Psoas muscle (tissue), 8 donors: ENCODE measurements around the gene EIPR1. TPM values are rescaled to one million over a fixed set of nuclear protein-coding genes. Genes with fewer than 3 reads are reported as not detected.

Experiments used
- ATAC-seq, 4 donors: fragments of 200-7000 bp; cut with Tn5 transposase; one replicate each; pipeline ENCODE4 v1.9.1; 2020; ENCODE audit warnings: moderate library complexity in 3 of 4, mild to moderate bottlenecking in 2 of 4
- DNase-seq, 2 donors: peaks; one replicate each; pipeline ENCODE4 v3.0.0-alpha.2; 2020
- H3K27ac ChIP-seq: fragments of 200-600 bp; one replicate; pipeline ENCODE4 v1.8.0; 2022
- H3K27me3 ChIP-seq, 3 donors: fragments of 200-600 bp in 1 of 3; one replicate each; pipeline versions ENCODE4 v1.6.1 to v1.8.0; 2013 to 2022; ENCODE audit warnings: low read length in 2 of 3, mild to moderate bottlenecking in 2 of 3, moderate library complexity in 1 of 3; ENCODE audit not compliant: insufficient read depth in 3 of 3
- H3K36me3 ChIP-seq, 2 donors: fragments of 200-600 bp in 1 of 2; one replicate each; pipeline versions ENCODE4 v1.6.1 to v1.8.0; 2013 to 2022; ENCODE audit warnings: low read depth in 1 of 2, mild to moderate bottlenecking in 1 of 2, moderate library complexity in 1 of 2; ENCODE audit not compliant: insufficient read depth in 1 of 2
- H3K4me1 ChIP-seq: fragments of 200-600 bp; one replicate; pipeline ENCODE4 v1.8.0; 2022
- H3K4me3 ChIP-seq: fragments of 200-600 bp; one replicate; pipeline ENCODE4 v1.8.0; 2022; ENCODE audit warnings: mild to moderate bottlenecking
- H3K9me3 ChIP-seq: fragments of 200-600 bp; one replicate; pipeline ENCODE4 v1.8.0; 2022
- WGBS, 3 donors: extraction: QIAGEN DNeasy Blood & Tissue Kit; methylation state at CpG; one replicate each; pipeline versions ENCODE4 v1.1.6 to v1.1.7; 2013; 5-methylcytosine and 5-hydroxymethylcytosine counted together
- intact Hi-C, 2 donors: fragments of 100-400 bp; cut with DNase I; formaldehyde crosslinking; loops; one replicate each; pipeline versions ENCODE4 v1.11.0 to v1.14.2; 2022
- polyA plus RNA-seq, 3 donors: library from polyadenylated mRNA; stranded (reverse); fragments of 200-250 nt; gene quantifications; one replicate each; pipeline ENCODE4 v1.2.3, GENCODE V29; 2013
- total RNA-seq, 4 donors: library from RNA; stranded (reverse); fragmentation: NEBNext Ultra II Directional in 2 of 4; extraction: Animal tissue kit (Norgen Biotek cat#: 25700) in 2 of 4; gene quantifications; one replicate each; pipeline versions ENCODE4 v1.2.1 to v1.2.4, GENCODE V29; 2021 to 2023
- TF ChIP-seq, protein P1 (sequence below): fragments of 200-600 bp; IDR thresholded peaks from one replicate; pipeline ENCODE4 v1.8.0; 2022; ENCODE audit warnings: antibody characterized with exemption
- donor health status: healthy with polysubstance abuse.
- donor health status: DM: no; HTN: no; CAD: no; lungs with moderate emphysema.
- donor health status: Bipolar disorder and iron deficiency.
- donor health status: healthy.
- donor health status: DM: yes; HTN: yes; CAD: no.
- donor health status: DM: no; HTN: no; CAD: no.
- donor health status: DM: no; HTN: no; CAD: no.
- donor health status: DM: yes; HTN: yes; CAD: no.

EIPR1 gene
- total and polyA plus RNA-seq, 7 donors = 9.7 to 42.1 (median 12.5) TPM

DNA sequence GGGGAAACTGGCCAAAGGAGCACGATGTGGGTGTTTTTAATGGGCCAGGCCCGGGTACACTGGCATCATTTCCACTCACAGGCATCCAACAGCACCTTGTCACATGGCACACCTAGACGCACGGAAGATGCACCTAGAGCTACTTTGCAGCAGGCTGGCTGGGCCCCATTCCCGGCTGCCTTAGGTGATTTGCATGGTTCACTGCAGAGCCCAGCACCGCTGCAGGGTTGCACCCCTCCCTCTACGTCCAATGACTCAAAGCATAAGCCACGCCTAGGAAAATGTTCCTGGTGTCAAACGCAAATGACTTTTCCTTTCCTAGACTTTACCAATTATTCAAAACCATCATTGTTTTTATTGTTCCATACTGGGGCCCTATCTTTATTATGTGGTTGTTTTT lies 222.9 kb downstream of the EIPR1 start:
- Histone ChIP-seq H3K27me3 (no peaks in the 10 kb centered on the region), H3K9me3 (no peaks in the 10 kb centered on the region), H3K27ac (no peak overlapping the region), H3K4me3 (no peak overlapping the region), H3K4me1 (no peaks in the 10 kb centered on the region), H3K36me3 (no peaks in the 10 kb centered on the region)
- no peak for DNase-seq
- 75 to 80% (median 76%) methylated on average over 9 of the region's 9 CpGs for WGBS, 3 donors
- TF ChIP-seq, protein P1, sequence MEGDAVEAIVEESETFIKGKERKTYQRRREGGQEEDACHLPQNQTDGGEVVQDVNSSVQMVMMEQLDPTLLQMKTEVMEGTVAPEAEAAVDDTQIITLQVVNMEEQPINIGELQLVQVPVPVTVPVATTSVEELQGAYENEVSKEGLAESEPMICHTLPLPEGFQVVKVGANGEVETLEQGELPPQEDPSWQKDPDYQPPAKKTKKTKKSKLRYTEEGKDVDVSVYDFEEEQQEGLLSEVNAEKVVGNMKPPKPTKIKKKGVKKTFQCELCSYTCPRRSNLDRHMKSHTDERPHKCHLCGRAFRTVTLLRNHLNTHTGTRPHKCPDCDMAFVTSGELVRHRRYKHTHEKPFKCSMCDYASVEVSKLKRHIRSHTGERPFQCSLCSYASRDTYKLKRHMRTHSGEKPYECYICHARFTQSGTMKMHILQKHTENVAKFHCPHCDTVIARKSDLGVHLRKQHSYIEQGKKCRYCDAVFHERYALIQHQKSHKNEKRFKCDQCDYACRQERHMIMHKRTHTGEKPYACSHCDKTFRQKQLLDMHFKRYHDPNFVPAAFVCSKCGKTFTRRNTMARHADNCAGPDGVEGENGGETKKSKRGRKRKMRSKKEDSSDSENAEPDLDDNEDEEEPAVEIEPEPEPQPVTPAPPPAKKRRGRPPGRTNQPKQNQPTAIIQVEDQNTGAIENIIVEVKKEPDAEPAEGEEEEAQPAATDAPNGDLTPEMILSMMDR = no peak
- intact Hi-C loops = no loop called here
- no peak for ATAC-seq

DNA sequence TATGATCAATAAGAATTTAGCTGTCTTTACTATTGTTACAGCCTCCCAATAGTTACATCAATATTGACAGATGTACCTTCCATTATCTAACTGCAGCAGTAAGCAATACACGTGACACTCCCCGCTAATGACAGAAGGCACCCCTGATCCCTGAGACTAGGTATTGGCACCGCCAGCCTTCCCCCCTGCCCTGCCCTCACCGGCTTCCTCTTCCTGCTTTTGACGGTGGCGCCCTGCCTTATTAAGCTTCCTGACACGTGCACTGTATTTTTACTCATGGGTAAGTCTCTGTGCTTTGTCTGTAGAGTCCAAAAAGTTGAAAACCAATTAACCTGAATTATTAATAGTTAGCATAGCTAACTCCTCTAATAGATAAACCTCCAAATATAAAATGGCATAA lies 223.5 kb downstream of the EIPR1 start:
- DNase-seq (no peak), ATAC-seq (no peak)
- Histone ChIP-seq H3K9me3 (no peaks in the 10 kb centered on the region), H3K36me3 (no peaks in the 10 kb centered on the region), H3K4me1 (no peaks in the 10 kb centered on the region), H3K4me3 (no peak overlapping the region), H3K27me3 (no peaks in the 10 kb centered on the region), H3K27ac (no peak overlapping the region)
- 67 to 77% (median 73%) methylated on average over 7 of the region's 7 CpGs for WGBS, 3 donors
- TF ChIP-seq, protein P1 = no peak
- intact Hi-C loops = no loop called here

DNA sequence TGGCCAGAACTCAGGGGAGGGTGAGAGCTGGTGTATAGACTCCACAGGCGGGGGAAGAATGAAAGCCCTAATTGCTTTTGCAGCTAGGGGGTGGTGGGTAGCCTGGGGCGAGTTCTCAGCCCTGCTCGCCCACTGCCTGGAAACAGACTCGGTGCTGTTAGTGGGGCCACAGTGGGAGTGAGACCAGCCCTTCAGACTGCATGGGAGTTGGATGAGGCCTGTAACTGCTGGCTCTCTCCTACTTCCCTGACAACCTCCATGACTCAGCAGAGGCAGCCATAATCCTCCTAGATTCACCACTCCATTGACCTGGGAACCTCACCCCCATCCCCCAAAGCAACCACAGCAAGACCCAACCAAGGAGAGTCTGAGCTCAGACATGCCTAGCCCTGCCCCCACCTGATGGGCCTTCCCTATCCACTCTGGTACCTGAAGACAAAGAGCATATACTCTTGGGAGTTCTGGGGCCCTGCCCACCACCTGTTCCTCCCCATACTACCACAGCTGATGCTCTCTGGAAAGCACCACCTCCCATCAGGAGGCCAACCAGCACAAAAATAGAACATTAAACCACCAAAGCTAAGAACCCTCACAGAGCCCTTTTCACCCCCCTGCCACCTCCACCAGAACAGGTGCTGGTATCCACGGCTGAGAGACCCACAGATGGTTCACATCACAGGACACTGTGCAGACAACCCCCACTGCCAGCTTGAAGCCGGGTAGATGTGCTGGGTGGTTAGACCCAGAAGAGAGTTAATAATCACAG lies 226.3 kb downstream of the EIPR1 start:
- TF ChIP-seq, protein P1 = no peak
- H3K4me3 ChIP-seq = no peak overlapping the region
- DNase-seq = no peak
- intact Hi-C loops = no loop called here
- no peak overlapping the region for H3K27ac ChIP-seq
- no peaks in the 10 kb centered on the region for H3K36me3 ChIP-seq
- H3K9me3 ChIP-seq = no peaks in the 10 kb centered on the region
- H3K4me1 ChIP-seq = no peaks in the 10 kb centered on the region
- ATAC-seq = no peak
- no peaks in the 10 kb centered on the region for H3K27me3 ChIP-seq
- 75 to 84% (median 82%) methylated on average over 6 of the region's 6 CpGs for WGBS, 3 donors

DNA sequence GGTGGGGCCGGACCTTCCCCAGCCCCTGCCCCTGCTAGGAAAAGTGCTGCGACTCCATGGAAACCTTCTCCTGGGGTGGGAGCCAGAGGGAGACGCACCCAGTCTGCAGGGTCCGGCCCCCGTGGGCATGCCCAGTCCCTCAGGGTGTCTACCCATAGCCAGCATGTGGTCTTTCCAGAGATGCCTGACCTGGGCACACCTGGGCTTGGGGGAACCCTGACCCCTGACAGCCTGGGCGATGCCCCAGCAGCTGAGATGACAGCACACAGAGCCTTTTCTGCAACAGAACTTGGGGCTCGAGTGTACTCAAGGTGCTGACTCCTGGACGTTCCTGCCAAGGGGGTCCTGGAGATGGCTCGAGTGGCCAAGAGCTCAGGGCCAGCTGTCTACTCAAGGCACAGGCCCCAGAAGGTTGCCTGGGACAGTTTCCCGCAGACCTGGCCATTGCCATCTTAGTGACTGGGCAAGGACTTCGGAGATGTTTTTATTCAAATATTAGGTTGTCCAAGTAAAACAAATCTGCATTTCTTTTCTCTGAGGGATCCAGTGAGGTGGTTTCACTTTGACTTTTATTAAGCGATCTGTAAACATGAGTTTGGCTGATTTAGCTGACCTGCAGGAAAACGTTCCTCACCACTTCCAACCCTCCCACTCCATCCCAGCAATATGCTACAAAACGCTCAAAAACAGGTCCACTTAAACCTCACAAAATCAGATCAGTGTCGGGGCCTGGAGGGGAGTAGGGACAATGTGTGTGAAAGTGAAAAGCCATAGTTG lies 228.0 kb downstream of the EIPR1 start:
- no peaks in the 10 kb centered on the region for H3K4me1 ChIP-seq
- WGBS, 3 donors = 77 to 79% (median 77%) methylated on average over 15 of the region's 15 CpGs
- no peaks in the 10 kb centered on the region for H3K36me3 ChIP-seq
- intact Hi-C loops = no loop called here
- DNase-seq (no peak), ATAC-seq (no peak)
- H3K27ac ChIP-seq = no peak overlapping the region
- H3K9me3 ChIP-seq = no peaks in the 10 kb centered on the region
- no peaks in the 10 kb centered on the region for H3K27me3 ChIP-seq
- TF ChIP-seq, protein P1 = no peak
- no peak overlapping the region for H3K4me3 ChIP-seq
